Endodermal cell (in vitro differentiated cells): ENCODE data around the gene TOMM40L. TPM values are rescaled to one million over a fixed set of nuclear protein-coding genes. Genes with fewer than 3 reads are reported as not detected.

Source experiments
- DNase-seq: peaks from one replicate; pipeline ENCODE4 v3.0.0-alpha.2; 2017
- H3K27ac ChIP-seq: 2 replicates; pipeline ENCODE4 v1.5.1; 2013; ENCODE audit warnings: mild to moderate bottlenecking, low read depth, low read length, moderate library complexity
- H3K27me3 ChIP-seq: 2 replicates; pipeline ENCODE4 v1.6.1; 2013; ENCODE audit warnings: mild to moderate bottlenecking, low read length, moderate library complexity; ENCODE audit not compliant: insufficient read depth, control insufficient read depth, poor library complexity, severe bottlenecking
- H3K36me3 ChIP-seq: 2 replicates; pipeline ENCODE4 v1.7.0; 2013; ENCODE audit warnings: mild to moderate bottlenecking, low read length, moderate library complexity; ENCODE audit not compliant: control insufficient read depth, insufficient read depth
- H3K4me1 ChIP-seq: one replicate; pipeline ENCODE4 v1.7.0; 2013; ENCODE audit warnings: low read length; ENCODE audit not compliant: control insufficient read depth, insufficient read depth
- H3K4me3 ChIP-seq: 2 replicates; pipeline ENCODE4 v1.5.1; 2013; ENCODE audit warnings: mild to moderate bottlenecking, low read length, moderate library complexity
- H3K9ac ChIP-seq: 2 replicates; pipeline ENCODE4 v1.6.1; 2013; ENCODE audit warnings: mild to moderate bottlenecking, low read length, moderate library complexity; ENCODE audit not compliant: poor library complexity, severe bottlenecking; ENCODE audit errors: extremely low read depth
- H3K9me3 ChIP-seq: 2 replicates; pipeline ENCODE4 v1.6.1; 2013; ENCODE audit warnings: mild to moderate bottlenecking, low read length, moderate library complexity; ENCODE audit not compliant: control insufficient read depth
- H3K27ac Mint-ChIP-seq: 2 replicates; pipeline ENCODE4 v1.8.0; 2020; ENCODE audit warnings: mixed read lengths
- H3K27me3 Mint-ChIP-seq: 2 replicates; pipeline ENCODE4 v1.8.0; 2021; ENCODE audit warnings: mild to moderate bottlenecking, mixed read lengths; ENCODE audit not compliant: insufficient read depth
- H3K36me3 Mint-ChIP-seq: 2 replicates; pipeline ENCODE4 v1.8.0; 2020; ENCODE audit warnings: low read depth, mixed read lengths
- H3K4me1 Mint-ChIP-seq: 2 replicates; pipeline ENCODE4 v1.8.0; 2020; ENCODE audit warnings: mixed read lengths
- H3K4me3 Mint-ChIP-seq: 2 replicates; pipeline ENCODE4 v1.8.0; 2020; ENCODE audit warnings: mild to moderate bottlenecking, moderate library complexity, mixed read lengths
- H3K9me3 Mint-ChIP-seq: 2 replicates; pipeline ENCODE4 v1.8.0; 2020; ENCODE audit warnings: mild to moderate bottlenecking, mixed read lengths
- WGBS, 2 experiments: methylation state at CpG; one replicate each; pipeline versions ENCODE4 v1.1.5 to v1.1.7; 2013; ENCODE audit warnings: missing lambda C conversion rate in 2 of 2, mixed read lengths in 1 of 2; ENCODE audit not compliant: insufficient coverage in 1 of 2, insufficient read length in 1 of 2; 5-methylcytosine and 5-hydroxymethylcytosine counted together
- total RNA-seq, 2 donors: library from RNA; stranded (reverse); fragmentation: NEBNext Ultra II Directional in 1 of 2; extraction: Animal tissue kit (Norgen Biotek cat#: 25700) in 1 of 2; gene quantifications; 2 replicates in 1 of 2; 3 replicates in 1 of 2; pipeline ENCODE4 v1.2.1, GENCODE V29; 2021
- TF ChIP-seq, protein P1 (sequence below): fragments of 200-600 bp; sonication (generic); conservative IDR thresholded peaks from 2 replicates; pipeline ENCODE4 v1.5.0; 2021; ENCODE audit warnings: antibody characterized with exemption, mild to moderate bottlenecking

TOMM40L gene
- total RNA-seq, 2 donors from 2014 or later = 9.0 to 11.6 TPM

DNA sequence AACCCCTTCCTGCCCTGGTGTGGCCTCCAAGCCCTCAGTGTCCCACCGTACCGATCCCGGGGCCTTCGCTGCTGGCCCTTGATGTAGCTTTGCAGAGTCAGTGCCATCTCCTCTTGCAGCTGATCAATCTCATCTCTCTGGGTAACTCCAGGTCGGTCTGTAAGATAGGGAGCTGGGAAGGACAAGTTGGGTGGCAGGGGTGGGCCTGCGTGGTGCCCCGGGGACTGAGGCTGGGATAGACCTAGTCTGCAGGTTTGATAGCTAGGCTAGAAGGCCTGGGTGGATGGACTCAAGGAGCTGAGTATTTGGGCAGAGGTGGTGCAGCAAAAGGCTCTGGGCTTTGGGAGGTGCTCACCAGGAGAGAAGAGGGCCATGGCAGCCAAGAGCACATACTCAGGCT is 4.9 kb downstream of the TOMM40L start:
- Histone ChIP-seq H3K4me1 (no peaks in the 10 kb centered on the region), H3K27ac (no peak overlapping the region), H3K9me3 (no peaks in the 10 kb centered on the region), H3K36me3 (peaks cover 14% of the 10 kb centered on the region), H3K27me3 (no peaks in the 10 kb centered on the region), H3K4me3 (no peak overlapping the region), H3K9ac (no peak overlapping the region)
- Mint-ChIP-seq H3K4me1 (peaks cover 16% of the 10 kb centered on the region), H3K9me3 (no peaks in the 10 kb centered on the region), H3K4me3 (no peak overlapping the region), H3K36me3 (peaks cover 12% of the 10 kb centered on the region), H3K27ac (no peak overlapping the region), H3K27me3 (no peaks in the 10 kb centered on the region)
- WGBS, 2 experiments = 97 to 100% methylated on average over 3 to 7 of the region's 7 CpGs
- no peak for DNase-seq
- TF ChIP-seq, protein P1, sequence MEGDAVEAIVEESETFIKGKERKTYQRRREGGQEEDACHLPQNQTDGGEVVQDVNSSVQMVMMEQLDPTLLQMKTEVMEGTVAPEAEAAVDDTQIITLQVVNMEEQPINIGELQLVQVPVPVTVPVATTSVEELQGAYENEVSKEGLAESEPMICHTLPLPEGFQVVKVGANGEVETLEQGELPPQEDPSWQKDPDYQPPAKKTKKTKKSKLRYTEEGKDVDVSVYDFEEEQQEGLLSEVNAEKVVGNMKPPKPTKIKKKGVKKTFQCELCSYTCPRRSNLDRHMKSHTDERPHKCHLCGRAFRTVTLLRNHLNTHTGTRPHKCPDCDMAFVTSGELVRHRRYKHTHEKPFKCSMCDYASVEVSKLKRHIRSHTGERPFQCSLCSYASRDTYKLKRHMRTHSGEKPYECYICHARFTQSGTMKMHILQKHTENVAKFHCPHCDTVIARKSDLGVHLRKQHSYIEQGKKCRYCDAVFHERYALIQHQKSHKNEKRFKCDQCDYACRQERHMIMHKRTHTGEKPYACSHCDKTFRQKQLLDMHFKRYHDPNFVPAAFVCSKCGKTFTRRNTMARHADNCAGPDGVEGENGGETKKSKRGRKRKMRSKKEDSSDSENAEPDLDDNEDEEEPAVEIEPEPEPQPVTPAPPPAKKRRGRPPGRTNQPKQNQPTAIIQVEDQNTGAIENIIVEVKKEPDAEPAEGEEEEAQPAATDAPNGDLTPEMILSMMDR = no peak

DNA sequence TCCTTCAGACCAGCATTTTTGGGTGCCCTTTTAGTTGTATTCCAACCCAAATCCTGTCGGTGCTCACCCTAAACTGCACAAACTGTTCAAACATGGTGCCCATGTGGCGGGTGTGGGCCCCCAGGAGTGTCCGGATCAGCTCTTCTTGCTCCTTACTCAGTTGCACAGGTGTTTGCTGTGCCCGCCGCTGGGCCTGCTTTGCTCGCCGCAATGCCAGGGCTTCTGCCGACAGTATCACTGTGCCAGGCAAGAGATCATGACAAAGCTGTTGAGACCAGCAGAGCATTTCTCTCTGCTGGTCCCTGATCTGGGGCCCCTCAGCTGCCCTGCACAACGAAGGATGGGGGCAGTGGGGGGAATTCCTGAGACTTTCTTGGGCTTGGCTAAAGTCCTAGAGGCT is 7.2 kb downstream of the TOMM40L start:
- H3K27ac Mint-ChIP-seq = no peak overlapping the region
- H3K27me3 Mint-ChIP-seq = no peaks in the 10 kb centered on the region
- Histone ChIP-seq H3K4me1 (no peaks in the 10 kb centered on the region), H3K4me3 (no peak overlapping the region), H3K9me3 (no peaks in the 10 kb centered on the region), H3K36me3 (peaks cover 11% of the 10 kb centered on the region), H3K27ac (no peak overlapping the region), H3K9ac (no peak overlapping the region), H3K27me3 (no peaks in the 10 kb centered on the region)
- H3K4me3 Mint-ChIP-seq = no peak overlapping the region
- DNase-seq = no peak
- H3K9me3 Mint-ChIP-seq = no peaks in the 10 kb centered on the region
- peaks cover 10% of the 10 kb centered on the region for H3K36me3 Mint-ChIP-seq
- TF ChIP-seq, protein P1 = no peak
- peaks cover 2% of the 10 kb centered on the region for H3K4me1 Mint-ChIP-seq
- 92 to 95% methylated on average over 7 to 9 of the region's 9 CpGs for WGBS, 2 experiments

- H3K9ac ChIP-seq = no peak overlapping the region
- TF ChIP-seq, protein P1 = no peak
- H3K27ac ChIP-seq = no peak overlapping the region
- 87 to 100% methylated on average over 1 to 5 of the region's 5 CpGs for WGBS, 2 experiments
- DNase-seq = no peak
- Mint-ChIP-seq H3K4me1 (no peaks in the 10 kb centered on the region), H3K27me3 (peaks cover 4% of the 10 kb centered on the region), H3K9me3 (no peaks in the 10 kb centered on the region), H3K4me3 (no peak overlapping the region), H3K36me3 (no peaks in the 10 kb centered on the region), H3K27ac (no peak overlapping the region)
- no peak overlapping the region for H3K4me3 ChIP-seq
- no peaks in the 10 kb centered on the region for H3K4me1 ChIP-seq
- no peaks in the 10 kb centered on the region for H3K9me3 ChIP-seq
- H3K27me3 ChIP-seq = no peaks in the 10 kb centered on the region
- no peaks in the 10 kb centered on the region for H3K36me3 ChIP-seq
Observed at GRCh38 chr1:161235957-161236775, 10.3 kb downstream of the TOMM40L start.
